Measurements from ENCODE around the gene SPATA31A3. TPM values are rescaled to one million over a fixed set of nuclear protein-coding genes. Genes with fewer than 3 reads are reported as not detected.
A peak's percentile ranks its signal among the peaks of the same experiment; 100 is the strongest.
"Not testable (repeated sequence)": the region's sequence is repeated elsewhere in the genome, so short reads cannot be mapped to it uniquely, and the experiment has no call there.

Gene SPATA31A3
- polyA plus RNA-seq (ENCODE audit: insufficient read length in 10 of 10), result not detected
- long read RNA-seq, donor 1, result 0 reads
- long read RNA-seq, donor 2, result 0 reads
- long read RNA-seq, donor 3, result 0 reads
- long read RNA-seq, donor 4, result 0 reads
- long read RNA-seq, donor 5, result 0 reads
- long read RNA-seq, donor 6, result 0 reads
- long read RNA-seq, donor 7, result 0 reads
- long read RNA-seq, donor 8, result 0 reads
- long read RNA-seq, donor 9, result 0 reads

DNA sequence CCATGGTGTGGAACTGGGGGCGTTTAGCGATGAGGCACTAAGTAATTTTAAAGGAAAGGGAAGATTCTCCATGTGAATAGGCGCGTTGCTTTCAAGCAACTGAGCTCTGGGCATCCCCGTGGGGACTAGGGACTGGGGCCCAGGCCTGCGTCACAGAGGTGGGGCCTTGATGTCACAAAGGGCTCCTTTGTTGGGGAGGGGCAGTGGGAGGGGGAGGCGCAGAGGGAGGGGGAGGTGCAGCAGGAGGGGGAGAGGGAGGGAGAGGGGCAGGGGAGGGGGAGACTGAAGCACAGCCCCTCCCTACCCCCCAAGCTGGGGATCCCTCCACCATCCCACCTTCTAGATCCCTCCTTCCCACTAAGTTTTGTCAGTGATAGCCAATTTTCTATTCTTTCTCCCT, at the start of gene SPATA31A3:
SPATA31A3 (minus strand) TSS at position 101 of the 400 bp plus-strand sequence; CDS start at position 72, 29 bp downstream.
- not testable (repeated sequence) for DNase-seq

GRCh38 chr9:66952576-66952975, 39.8 kb downstream of the SPATA31A3 start:
- not testable (repeated sequence) for DNase-seq

DNA sequence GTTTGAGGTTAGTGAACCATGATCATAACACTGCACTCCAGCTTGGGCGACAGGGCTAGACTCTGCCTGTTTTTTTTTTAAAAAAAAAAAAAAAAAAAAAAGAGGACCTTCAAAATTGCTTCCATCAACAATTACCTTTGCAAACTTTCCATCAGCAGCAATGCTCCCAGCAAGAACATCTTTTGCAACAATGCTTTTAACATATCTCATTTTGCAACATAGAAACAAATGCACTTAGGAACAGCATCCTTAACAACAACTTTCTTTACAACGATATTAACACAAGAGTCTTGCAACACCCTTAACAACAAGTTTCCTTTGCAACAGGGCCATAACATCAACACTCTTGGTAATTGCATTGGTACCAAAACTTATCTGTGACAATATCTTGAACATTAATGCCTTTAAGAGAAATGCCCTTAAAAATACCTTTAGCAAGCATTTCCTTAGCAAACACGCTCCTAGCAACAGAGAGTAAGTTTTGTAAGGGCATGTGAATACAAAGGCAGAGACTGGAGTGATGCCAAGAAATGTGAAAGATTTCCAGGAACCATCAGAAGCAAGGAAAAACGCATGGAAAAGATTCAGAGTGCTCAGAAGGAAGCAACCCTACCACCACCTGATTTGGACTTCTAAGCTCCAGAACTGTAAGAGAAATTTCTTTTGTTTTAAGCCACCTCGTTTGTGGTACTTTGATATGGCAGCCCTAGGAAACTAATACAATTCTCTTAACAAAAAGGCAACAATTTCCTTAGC, 49.8 kb downstream of the SPATA31A3 start:
- peak in 1 of 3 donors; percentile 16 for DNase-seq

DNA sequence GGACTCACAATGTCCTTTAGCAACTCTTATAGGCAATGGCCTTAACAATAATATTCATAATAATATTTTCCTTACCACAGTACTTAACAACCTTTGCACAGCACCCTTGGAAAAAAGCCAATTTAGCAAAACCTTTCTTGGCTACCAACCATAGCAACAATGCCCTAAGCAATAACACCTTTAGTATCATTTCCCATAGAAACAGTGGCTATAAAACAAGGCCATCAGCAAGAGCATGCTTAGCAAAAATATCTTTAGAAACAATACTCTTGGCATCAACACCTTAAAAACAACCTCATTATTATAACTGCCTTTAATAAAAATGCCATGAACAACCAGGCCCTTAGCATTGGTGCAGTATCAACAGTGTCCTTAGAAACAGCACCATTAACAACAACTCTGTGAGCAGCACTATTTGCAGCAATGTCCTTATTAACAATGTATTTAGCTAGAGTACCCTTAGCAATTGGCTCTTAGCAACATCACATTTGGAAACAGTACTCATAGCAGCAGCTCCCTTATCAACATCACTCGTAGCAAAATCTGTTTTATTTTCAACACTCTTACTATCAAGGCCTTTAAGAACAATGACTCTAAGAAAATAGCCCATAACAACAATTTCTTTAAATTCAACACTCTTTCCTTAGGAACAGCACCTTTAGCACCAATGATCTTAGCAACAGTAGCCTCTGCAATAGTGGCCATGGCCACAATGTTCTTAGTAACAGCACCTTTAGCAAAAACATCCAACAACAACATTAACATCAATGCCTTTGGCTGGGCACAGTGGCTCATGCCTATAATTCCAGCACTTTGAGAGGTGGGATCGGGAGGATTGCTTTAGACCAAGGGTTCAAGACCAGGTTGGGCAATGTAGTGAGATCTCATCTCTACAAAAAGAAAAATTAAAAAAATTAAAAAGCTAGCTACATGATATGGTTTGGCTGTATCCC, 52.2 kb downstream of the SPATA31A3 start:
- not testable (repeated sequence) for DNase-seq

DNA sequence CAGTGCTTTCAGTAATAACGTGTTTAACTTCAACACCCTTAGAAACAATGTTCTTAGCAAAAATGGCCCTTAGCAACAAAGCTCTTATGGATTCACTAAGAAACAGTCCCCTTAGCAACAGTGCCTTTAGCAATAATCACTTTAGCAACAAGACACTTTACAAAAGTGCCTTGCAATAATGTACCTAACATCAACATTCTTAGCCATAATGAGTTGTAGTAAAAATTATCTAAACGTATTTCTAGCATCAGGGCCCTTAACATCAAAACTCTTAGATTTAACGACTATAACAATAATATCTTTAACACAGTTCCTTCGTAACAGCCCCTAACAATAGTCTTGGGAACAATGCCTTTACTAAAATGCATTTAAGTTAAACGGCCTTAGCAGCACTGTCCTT, 54.0 kb downstream of the SPATA31A3 start:
- DNase-seq, result peak in 1 of 3 donors; percentile 2

- peak in 1 of 3 donors; percentile 2 for DNase-seq
These were observed 54.7 kb downstream of the SPATA31A3 start for GRCh38 chr9:66937662-66938061.

Other genes with a start within 250 kb of the SPATA31A3 start
- gene ZNF658, start 91.8 kb downstream of the SPATA31A3 start, polyA plus RNA-seq (ENCODE audit: insufficient read length in 10 of 10), result 1 to 10 TPM; 4.1 to 6.6 (median 4.9) TPM

All from muscle of back (tissue), 13 donors.